Measurements from ENCODE around the gene HSPB3.
"Not testable (repeated sequence)": the region's sequence is repeated elsewhere in the genome, so short reads cannot be mapped to it uniquely, and the experiment has no call there.

The HSPB3 gene

DNA sequence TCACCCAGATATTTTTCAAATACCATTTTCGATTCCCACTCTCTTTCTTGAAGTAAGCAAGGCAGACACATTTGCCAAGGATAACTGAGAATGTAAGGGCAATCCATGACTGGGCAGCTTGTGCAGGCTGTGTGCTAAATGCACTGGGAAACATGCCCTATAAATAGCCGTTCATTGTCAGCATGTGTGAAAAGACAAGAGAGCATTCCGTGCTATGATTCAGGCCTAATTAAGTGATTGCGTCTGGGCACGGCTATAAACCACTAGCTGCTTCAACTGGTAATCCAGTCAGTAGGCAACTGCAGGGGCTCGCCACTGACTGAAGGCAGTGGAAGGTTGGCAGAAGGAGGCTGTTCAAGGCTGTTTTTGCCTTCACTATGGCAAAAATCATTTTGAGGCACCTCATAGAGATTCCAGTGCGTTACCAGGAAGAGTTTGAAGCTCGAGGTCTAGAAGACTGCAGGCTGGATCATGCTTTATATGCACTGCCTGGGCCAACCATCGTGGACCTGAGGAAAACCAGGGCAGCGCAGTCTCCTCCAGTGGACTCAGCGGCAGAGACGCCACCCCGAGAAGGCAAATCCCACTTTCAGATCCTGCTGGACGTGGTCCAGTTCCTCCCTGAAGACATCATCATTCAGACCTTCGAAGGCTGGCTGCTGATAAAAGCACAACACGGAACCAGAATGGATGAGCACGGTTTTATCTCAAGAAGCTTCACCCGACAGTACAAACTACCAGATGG, at the start of gene HSPB3:
TSS of gene HSPB3 (plus strand) at position 287 of the 745 bp plus-strand sequence. CDS start at position 378, 91 bp downstream.
- no peak for DNase-seq

- no peak for DNase-seq
Measured at GRCh38 chr5:54411176-54411575, 44.3 kb upstream of the HSPB3 start.

DNA sequence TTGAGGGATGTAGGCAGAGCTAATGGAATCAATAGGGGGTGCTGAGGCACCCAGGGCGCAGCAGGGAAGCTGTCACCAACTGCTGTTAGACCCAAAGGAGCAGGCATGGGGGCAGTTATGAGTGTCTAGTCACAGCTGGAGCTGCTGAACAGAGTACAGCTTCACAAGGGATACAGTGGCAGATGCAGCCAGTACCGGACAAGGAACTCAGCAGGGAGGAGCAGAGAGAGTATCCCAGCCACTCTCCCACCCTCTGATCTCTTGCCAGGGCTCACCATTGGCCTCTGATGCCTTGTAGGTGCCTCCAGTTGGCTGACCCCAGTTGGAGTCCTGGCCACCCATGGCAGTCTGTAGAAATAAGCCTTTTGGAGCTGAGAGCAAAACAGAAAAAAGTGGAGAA, 42.6 kb upstream of the HSPB3 start:
- DNase-seq, result no peak

GRCh38 chr5:54415147-54415546, 40.4 kb upstream of the HSPB3 start:
- DNase-seq, result no peak

- DNase-seq, result no peak
Measured at GRCh38 chr5:54415896-54416601, 39.5 kb upstream of the HSPB3 start.

DNA sequence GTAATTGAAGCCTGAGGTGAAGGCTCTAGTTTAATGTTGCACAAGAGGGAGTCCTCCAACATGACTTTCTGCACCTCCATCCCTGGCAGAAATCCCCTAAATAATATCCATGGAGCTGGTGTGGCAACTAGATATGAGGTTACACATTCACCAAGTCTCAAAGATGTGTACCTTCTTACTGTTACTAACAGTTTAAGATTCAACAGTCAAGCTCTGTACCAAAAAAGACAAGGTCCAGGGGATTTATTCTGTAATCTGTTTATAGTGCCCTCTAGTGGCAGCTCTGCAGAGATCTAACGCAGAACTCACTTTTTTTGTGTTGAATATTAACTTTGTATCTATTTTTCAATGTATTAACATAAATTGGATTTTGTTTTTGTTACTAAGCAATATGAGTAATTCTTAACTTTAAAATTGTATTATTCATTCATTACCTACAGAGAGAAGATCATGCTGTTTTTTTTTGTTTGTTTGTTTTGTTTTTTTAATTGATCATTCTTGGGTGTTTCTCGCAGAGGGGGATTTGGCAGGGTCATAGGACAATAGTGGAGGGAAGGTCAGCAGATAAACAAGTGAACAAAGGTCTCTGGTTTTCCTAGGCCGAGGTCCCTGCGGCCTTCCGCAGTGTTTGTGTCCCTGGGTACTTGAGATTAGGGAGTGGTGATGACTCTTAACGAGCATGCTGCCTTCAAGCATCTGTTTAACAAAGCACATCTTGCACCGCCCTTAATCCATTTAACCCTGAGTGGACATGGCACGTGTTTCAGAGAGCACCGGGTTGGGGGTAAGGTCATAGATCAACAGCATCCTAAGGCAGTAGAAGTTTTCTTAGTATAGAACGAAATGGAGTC, 35.7 kb upstream of the HSPB3 start:
- DNase-seq, result not testable (repeated sequence)

DNA sequence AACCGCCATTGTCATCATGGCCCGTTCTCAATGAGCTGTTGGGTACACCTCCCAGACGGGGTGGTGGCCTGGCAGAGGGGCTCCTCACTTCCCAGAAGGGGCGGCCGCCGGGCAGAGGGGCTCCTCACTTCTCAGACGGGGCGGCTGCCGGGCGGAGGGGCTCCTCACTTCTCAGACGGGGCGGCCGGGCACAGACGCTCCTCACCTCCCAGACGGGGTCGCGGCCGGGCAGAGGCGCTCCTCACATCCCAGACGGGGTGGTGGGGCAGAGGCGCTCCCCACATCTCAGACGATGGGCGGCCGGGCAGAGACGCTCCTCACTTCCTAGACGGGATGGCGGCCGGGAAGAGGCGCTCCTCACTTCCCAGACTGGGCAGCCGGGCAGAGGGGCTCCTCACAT, 35.0 kb upstream of the HSPB3 start:
- not testable (repeated sequence) for DNase-seq

DNA sequence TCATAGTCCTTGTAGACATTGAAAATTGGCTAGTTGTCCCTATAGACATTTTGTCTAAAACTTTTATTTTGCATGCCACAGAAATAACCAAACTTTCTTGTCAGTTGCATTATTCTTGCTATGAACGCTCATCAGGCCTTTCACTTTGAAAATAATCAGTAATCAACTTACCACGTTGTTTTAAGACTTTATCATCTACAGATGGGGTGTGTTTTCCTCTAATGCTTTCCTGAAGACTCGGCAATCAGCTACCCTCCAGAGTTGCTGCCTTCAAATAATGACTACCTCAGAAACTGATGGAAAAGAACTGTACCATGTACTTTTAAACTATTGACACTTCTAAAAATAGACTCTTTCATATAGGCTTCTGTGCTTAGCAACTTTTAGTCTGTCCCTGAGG, 33.5 kb upstream of the HSPB3 start:
- DNase-seq, result no peak

GRCh38 chr5:54425258-54425657, 30.2 kb upstream of the HSPB3 start:
- DNase-seq, result no peak

DNA sequence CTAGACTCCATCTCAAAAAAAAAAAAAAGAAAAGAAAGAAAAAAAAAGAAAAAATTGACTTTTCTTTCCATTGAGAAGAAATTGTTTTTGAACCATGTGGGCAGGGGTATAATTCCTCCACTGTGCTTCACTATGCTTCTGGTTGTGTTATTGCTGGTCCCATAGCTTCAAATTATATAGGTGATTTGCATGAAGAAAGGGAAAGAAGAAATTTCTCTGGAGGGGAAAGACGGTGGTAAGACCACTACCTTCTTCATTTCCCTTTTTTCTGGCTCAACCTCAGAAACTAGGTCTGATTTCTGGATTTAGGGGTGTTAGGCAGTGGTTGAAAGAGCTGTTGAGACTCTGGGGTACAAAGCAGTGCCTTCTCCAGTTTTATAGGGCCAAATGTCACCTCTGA, 29.3 kb upstream of the HSPB3 start:
- DNase-seq, result no peak

- not testable (repeated sequence) for DNase-seq
Measured at GRCh38 chr5:54434650-54435049, 20.8 kb upstream of the HSPB3 start.

GRCh38 chr5:54438620-54439389, 16.7 kb upstream of the HSPB3 start:
- DNase-seq, result no peak

DNA sequence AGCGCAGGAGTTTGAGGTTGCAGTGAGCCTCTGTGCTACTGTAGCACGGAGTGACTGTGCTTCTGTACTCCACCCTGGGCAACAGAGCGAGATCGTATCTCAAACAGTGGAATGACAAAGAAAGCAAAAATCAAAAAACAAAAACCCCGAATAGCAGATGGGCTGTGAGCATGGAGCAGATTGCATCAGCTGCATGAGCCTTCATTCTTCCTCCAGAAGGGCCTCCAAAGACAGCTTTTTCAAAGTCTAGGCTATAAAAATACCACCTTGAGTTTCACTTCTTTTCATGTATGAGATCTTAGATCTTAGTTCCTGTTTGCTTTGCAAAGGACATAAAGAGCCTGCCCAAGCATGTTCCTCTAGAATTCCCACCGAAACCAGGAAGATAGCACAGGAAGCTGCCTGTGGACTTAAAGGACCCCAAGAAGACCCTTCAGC, 15.0 kb upstream of the HSPB3 start:
- no peak for DNase-seq

GRCh38 chr5:54442271-54442670, 13.2 kb upstream of the HSPB3 start:
- DNase-seq, result no peak

DNA sequence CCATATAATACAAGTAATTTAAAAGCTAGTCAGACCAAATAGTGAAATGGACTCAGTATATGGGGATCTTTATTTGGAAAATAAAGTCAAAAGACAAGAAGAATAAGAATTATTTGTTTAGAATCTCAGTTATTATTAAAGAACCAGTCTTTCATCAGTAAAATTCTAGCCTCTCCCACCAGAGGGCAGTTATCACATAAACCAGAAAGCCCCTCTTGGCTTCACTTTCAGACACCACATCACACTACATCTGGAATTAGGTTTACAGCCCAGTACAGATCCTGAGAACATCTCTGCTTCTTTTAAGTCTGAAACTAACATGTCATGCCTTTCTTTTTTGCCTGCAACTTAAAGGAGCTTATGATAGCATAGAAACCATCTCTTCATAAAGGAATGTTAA, 12.2 kb upstream of the HSPB3 start:
- no peak for DNase-seq

- no peak for DNase-seq
Measured at GRCh38 chr5:54445691-54446378, 9.7 kb upstream of the HSPB3 start.

DNA sequence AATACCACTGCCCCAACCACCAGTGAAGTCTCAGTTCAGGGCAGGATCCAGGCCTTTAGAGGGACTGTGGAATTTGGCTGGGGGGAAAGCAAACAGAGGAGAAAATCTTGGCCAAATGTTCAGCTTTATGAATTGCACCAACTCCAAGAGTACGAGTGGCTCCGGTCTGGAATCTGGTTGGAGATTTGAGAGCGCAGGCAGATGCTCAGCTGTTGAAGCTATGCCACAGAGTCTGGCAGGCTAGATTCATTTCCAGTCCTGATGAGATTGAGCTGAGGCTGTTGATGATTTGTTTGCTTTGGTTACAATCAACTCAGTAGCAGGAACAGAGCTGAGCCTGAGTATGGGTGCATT, 9.1 kb upstream of the HSPB3 start:
- DNase-seq, result no peak

- DNase-seq, result no peak
Measured at GRCh38 chr5:54449923-54450322, 5.6 kb upstream of the HSPB3 start.

- no peak for DNase-seq
Measured at GRCh38 chr5:54450542-54450941, 5.0 kb upstream of the HSPB3 start.

- no peak for DNase-seq
Measured at GRCh38 chr5:54453046-54453445, 2.5 kb upstream of the HSPB3 start.

DNA sequence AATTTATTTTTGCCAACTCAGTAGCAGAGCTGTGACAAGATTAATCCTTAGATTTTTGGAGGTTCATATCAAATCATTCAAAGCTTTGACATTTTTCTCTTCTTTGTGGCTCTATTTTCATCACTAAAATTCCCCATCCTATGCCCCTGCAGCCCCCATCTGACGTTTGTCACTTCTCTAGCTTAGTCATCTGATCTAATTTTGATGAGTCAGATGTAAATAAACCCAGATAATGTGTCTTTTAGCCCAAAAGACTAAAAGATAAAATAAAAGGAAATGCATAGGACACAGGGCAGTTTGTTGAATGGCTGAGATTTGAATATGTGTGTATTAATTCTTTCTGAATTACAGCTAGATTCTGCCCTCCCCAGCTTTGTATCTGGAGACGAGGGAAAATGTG, 897 bp upstream of the HSPB3 start:
- no peak for DNase-seq
